SK-N-MC (cell line): ENCODE results near the gene POU5F1.

Source experiments
- EZH2 ChIP-seq: fragments of 200-600 bp; sonication (generic); IDR thresholded peaks from one replicate; pipeline ENCODE4 v1.6.1; 2017; ENCODE audit warnings: antibody characterized with exemption
- POLR2AphosphoS5 ChIP-seq: IDR thresholded peaks from 2 replicates; pipeline ENCODE4 v1.6.1; 2012; ENCODE audit warnings: mild to moderate bottlenecking, low read depth, low read length, borderline replicate concordance

- no peak for TF ChIP-seq POLR2AphosphoS5
- TF ChIP-seq EZH2: no peak
Observed at GRCh38 chr6:31156641-31157040, 13.8 kb downstream of the POU5F1 start.
